22Rv1 (cell line): Measurements from ENCODE around the gene SP110.

Experiments
- H3K27ac ChIP-seq: fragments of 450-650 bp; 2 replicates; pipeline ENCODE4 v1.5.1; 2017
- CTCF ChIP-seq: fragments of 450-650 bp; IDR thresholded peaks from 2 replicates; pipeline ENCODE4 v1.5.1; 2017; ENCODE audit warnings: mild to moderate bottlenecking
- ZFX ChIP-seq: fragments of 450-650 bp; IDR thresholded peaks from 2 replicates; pipeline ENCODE4 v1.6.1; 2017; ENCODE audit warnings: antibody characterized with exemption, borderline replicate concordance

The SP110 gene

GRCh38 chr2:230234122-230234722 is 14.4 kb upstream of the SP110 start:
- H3K27ac ChIP-seq = no peak overlapping the region
- TF ChIP-seq CTCF (no peak), ZFX (no peak)

DNA sequence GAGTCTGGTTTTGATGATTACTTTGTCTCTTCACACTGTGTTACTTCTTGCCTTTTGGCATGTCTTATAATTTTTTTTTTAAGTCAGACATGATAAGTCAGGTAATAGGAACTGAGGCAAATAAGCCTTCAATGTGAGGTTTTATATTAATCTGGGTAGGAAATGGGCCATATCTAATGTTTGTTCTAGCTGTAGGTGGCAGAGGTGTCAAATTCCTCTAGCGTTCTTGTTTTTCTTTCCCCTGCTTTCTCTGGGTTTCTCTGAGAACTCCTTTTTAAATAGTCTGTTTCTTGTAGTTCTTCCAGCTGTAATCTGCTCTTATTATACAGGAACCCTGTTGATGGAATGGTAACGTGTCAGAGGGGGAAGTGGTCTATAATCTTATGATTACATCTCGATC is 11.5 kb upstream of the SP110 start:
- no peak overlapping the region for H3K27ac ChIP-seq
- no peak for TF ChIP-seq ZFX

DNA sequence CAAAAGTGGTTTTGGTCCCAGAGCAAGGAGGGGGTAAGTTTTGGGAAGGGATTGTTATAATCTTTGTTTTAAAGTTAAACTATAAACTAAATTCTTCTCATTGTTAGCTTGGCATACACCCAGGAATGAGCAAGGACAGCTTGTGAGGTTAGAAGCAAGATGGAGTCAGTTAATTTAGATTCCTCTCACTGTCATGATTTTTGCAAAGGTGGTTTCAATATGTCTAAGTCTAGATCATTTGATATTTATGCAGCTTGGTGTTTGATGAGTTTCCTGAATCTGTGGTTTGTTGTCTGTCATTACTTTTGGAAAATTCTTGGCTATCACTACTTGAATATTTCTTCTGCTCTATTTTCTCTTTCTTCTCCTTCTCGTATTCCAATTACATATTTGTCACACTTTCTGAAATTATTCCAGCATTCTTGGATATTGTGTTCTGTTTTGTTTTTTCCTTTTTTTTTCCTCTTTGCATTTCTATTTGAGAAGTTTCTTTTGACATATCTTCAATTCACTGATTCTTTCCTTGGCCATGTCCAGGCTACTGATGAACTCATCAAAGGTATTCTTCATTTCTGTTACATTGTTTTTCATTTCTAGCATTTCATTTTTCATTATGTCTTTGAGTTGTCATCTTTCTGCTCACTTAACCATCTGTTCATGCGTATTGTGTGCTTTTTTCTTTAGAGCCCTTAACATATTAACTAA is 10.9 kb upstream of the SP110 start:
- H3K27ac ChIP-seq = no peak overlapping the region
- TF ChIP-seq ZFX (no peak), CTCF (no peak)

DNA sequence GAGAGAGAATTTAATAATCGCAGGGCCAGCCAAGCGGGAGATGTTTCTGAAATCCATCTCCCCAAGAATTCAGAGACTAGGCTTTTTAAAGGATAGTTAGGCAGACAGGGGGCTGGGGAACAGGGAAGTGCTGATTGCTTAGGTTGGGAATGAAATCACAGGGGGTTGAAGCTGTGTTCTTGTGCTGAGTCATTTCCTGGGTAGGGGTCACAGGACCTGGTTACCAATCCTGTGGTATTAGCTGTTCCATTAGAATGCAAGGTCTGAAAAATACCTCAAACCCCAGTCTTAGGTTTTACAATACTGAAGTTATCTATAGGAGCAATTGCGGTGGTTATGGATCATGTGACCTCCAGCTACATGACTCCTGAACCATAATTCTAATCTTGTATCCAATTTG is 10.3 kb upstream of the SP110 start:
- no peak overlapping the region for H3K27ac ChIP-seq
- TF ChIP-seq CTCF = no peak
- TF ChIP-seq ZFX = no peak

DNA sequence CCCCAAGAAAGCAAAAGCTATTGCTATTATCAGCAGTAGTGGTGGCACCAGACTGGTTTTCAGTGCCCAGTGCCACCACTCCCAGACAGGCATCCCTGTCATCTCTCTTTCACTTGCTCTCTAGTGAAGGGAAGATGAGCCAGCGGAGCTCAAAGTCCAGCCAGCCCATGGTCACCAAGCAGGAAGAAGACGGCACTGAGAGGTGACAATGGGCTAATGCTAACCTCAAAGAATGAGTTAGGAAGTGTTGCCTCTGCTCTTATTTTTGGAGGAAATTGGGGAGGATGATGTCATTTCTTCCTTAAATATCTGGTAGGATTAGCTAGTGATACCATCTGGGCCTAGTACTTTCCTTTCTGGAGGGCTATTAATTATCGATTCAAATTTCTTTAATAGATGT is 7.4 kb upstream of the SP110 start:
- TF ChIP-seq CTCF = no peak
- H3K27ac ChIP-seq = no peak overlapping the region

DNA sequence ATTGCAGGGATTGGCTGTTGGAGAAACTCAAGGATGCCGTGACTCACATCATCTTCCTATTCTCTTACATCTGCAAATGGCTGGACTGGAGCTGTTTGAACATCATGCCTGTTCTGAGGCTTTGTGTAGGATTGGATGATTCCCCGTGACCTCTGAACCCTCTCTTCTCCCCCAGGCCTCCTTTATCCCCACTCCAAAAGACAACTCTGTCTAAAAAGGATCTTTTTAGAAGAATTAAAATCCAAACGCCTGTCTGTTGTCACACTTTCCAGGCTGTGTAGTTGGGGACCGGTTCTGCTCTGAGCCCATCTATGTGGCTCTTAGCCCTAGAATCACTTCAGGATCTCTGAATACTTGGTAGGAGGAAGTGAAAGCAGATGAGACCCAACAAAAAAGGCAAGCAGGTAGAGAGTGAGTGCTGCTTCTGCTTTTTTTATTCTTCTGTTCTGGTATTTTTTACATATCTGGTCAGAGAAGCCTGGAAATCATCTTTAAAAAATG is 6.3 kb upstream of the SP110 start:
- H3K27ac ChIP-seq = no peak overlapping the region
- no peak for TF ChIP-seq ZFX
- TF ChIP-seq CTCF = no peak

- no peak for TF ChIP-seq ZFX
- no peak for TF ChIP-seq CTCF
- H3K27ac ChIP-seq = no peak within 1 kb of the TSS
Observed at GRCh38 chr2:230225486-230225885, 5.7 kb upstream of the SP110 start, which contains the start of gene SP140. Gene SP140 (plus strand): TSS chr2:230225736. CDS start chr2:230225845, 109 bp downstream.
